K562 (cell line): ENCODE results near the gene ATP5MG. TPM values are rescaled to one million over a fixed set of nuclear protein-coding genes. Genes with fewer than 3 reads are reported as not detected.

Source experiments
- BACH1 ChIP-seq: fragments of 200-800 bp; sonication (Bioruptor generic); IDR thresholded peaks from 2 replicates; pipeline ENCODE4 v1.6.1; 2016; ENCODE audit warnings: missing genetic modification characterization, missing compliant biosample characterization
- CREB3 ChIP-seq: fragments of 450-650 bp; conservative IDR thresholded peaks from 2 replicates; pipeline ENCODE4 v1.6.1; 2016; ENCODE audit warnings: missing genetic modification characterization, low read depth, mild to moderate bottlenecking, missing compliant biosample characterization, moderate library complexity
- EGR1 ChIP-seq: fragments of 450-650 bp; conservative IDR thresholded peaks from 2 replicates; pipeline ENCODE4 v1.6.1; 2017; ENCODE audit warnings: mild to moderate bottlenecking
- KAT8 ChIP-seq: fragments of 450-650 bp; IDR thresholded peaks from 2 replicates; pipeline ENCODE4 v1.6.1; 2016; ENCODE audit warnings: low read depth, mild to moderate bottlenecking
- MAZ ChIP-seq, 2 experiments: fragments of 450-650 bp in 1 of 2; sonication (generic) in 1 of 2; formaldehyde crosslinking; IDR thresholded peaks in 1 of 2; conservative IDR thresholded peaks in 1 of 2; 2 replicates each; pipeline versions ENCODE4 v1.4.0 to v1.5.0; 2020; ENCODE audit warnings: mild to moderate bottlenecking in 1 of 2, missing genetic modification reagents in 1 of 2
- MEIS2 ChIP-seq: fragments of 450-650 bp; IDR thresholded peaks from 2 replicates; pipeline ENCODE4 v1.6.1; 2014; ENCODE audit warnings: mild to moderate bottlenecking; ENCODE audit not compliant: partially characterized antibody
- NBN ChIP-seq: fragments of 450-650 bp; IDR thresholded peaks from 2 replicates; pipeline ENCODE4 v1.6.1; 2016; ENCODE audit warnings: low read depth, mild to moderate bottlenecking
- NR2F6 ChIP-seq: fragments of 450-650 bp; formaldehyde crosslinking; IDR thresholded peaks from 2 replicates; pipeline ENCODE4 v1.4.0; 2020; ENCODE audit warnings: mild to moderate bottlenecking
- RERE ChIP-seq: sonication (generic); formaldehyde crosslinking; IDR thresholded peaks from 2 replicates; pipeline ENCODE4 v1.8.0; 2023; ENCODE audit warnings: missing genetic modification reagents, mild to moderate bottlenecking, borderline replicate concordance
- SREBF2 ChIP-seq: sonication (generic); formaldehyde crosslinking; IDR thresholded peaks from 2 replicates; pipeline ENCODE4 v1.4.0; 2020; ENCODE audit warnings: mild to moderate bottlenecking, missing genetic modification reagents
- TAF7 ChIP-seq: fragments of 450-650 bp; IDR thresholded peaks from 2 replicates; pipeline ENCODE4 v1.6.1; 2016; ENCODE audit warnings: missing genetic modification characterization, missing compliant biosample characterization
- ZBTB17 ChIP-seq: fragments of 450-650 bp; formaldehyde crosslinking; IDR thresholded peaks from 2 replicates; pipeline ENCODE4 v1.4.0; 2020; ENCODE audit warnings: mild to moderate bottlenecking
- ZKSCAN3 ChIP-seq: fragments of 250-450 bp; sonication (Bioruptor Pico); IDR thresholded peaks from 2 replicates; pipeline ENCODE4 v1.4.0; 2020
- ZNF133 ChIP-seq: fragments of 250-450 bp; sonication (Bioruptor Pico); IDR thresholded peaks from 2 replicates; pipeline ENCODE4 v1.4.0; 2020; ENCODE audit warnings: mild to moderate bottlenecking
- ZNF143 ChIP-seq: sonication (generic); formaldehyde crosslinking; IDR thresholded peaks from 2 replicates; pipeline ENCODE4 v1.9.0; 2022; ENCODE audit warnings: mild to moderate bottlenecking, missing genetic modification reagents
- ZNF696 ChIP-seq: fragments of 250-450 bp; sonication (Bioruptor Pico); conservative IDR thresholded peaks from 2 replicates; pipeline ENCODE4 v1.4.0; 2020; ENCODE audit warnings: mild to moderate bottlenecking, moderate library complexity
- ZNF785 ChIP-seq: fragments of 250-450 bp; sonication (Bioruptor Pico); IDR thresholded peaks from 2 replicates; pipeline ENCODE4 v1.4.0; 2020; ENCODE audit warnings: mild to moderate bottlenecking
- polyA plus RNA-seq, 8 experiments: library from polyadenylated mRNA; depleted of rRNA in 4 of 8; stranded (reverse) in 5 of 8; unstranded in 3 of 8; fragments of >200 nt; fragmentation: Nextera tagmentation in 2 of 8; fragmentation: Illumina TruSeq in 1 of 8; extraction: Ambion mirVana in 2 of 8; extraction: Trizol in 1 of 8; gene quantifications; 2 replicates each; pipeline versions ENCODE4 v1.2.1 to v1.2.3, GENCODE V29; 2011 to 2014; ENCODE audit warnings: inconsistent platforms in 1 of 8, missing spikeins in 1 of 8
- total RNA-seq, 7 experiments: library from RNA; depleted of rRNA in 6 of 7; stranded (reverse); fragments of >200 nt in 6 of 7; fragmentation: Illumina TruSeq in 2 of 7; extraction: Trizol in 2 of 7; gene quantifications; 2 replicates each; pipeline versions ENCODE4 v1.2.1 to v1.2.3, GENCODE V29; 2011 to 2021; ENCODE audit warnings: low replicate concordance in 1 of 7
- TF ChIP-seq, protein P1 (sequence below): fragments of 450-650 bp; IDR thresholded peaks from 2 replicates; pipeline ENCODE4 v1.7.1; 2018; ENCODE audit warnings: mild to moderate bottlenecking, low read depth; ENCODE audit not compliant: partially characterized antibody
- TF ChIP-seq, protein P2 (sequence below): sonication (generic); formaldehyde crosslinking; IDR thresholded peaks from 2 replicates; pipeline ENCODE4 v1.8.0; 2023; ENCODE audit warnings: mild to moderate bottlenecking, missing genetic modification reagents

Gene ATP5MG
- total and polyA plus RNA-seq, 9 of the 15 experiments (the other 6 are each of a cell fraction or from before 2014, with no cell fraction given) = 301 to 2,138 (median 434) TPM

GRCh38 chr11:118415739-118416068 is 14.3 kb downstream of the ATP5MG start (continued):
- TF ChIP-seq ZNF143 (CRISPR knock-in tag) (no peak), EGR1 (no peak), SREBF2 (no peak), MAZ (CRISPR knock-in tag; conservative IDR thresholded peaks at IDR 0.05 in 1 of 2, IDR thresholded peaks at IDR 0.05 in 1 of 2) (0 out of 4 replicates have a peak, but pooled peaks of 1 of the 2 experiments have one; percentile 12), BACH1 (tag) (peak; percentile 96), ZNF785 (no peak), NR2F6 (no peak), ZNF696 (CRISPR knock-in tag) (no peak), MEIS2 (peak; percentile 42), NBN (peak; percentile 86; the same call in 1 of the 2 replicates), ZKSCAN3 (CRISPR knock-in tag) (no peak), TAF7 (tag) (no peak), RERE (no peak), ZNF133 (no peak), CREB3 (no peak), KAT8 (no peak), ZBTB17 (CRISPR knock-in tag) (peak; percentile 82)
- TF ChIP-seq, protein P1, sequence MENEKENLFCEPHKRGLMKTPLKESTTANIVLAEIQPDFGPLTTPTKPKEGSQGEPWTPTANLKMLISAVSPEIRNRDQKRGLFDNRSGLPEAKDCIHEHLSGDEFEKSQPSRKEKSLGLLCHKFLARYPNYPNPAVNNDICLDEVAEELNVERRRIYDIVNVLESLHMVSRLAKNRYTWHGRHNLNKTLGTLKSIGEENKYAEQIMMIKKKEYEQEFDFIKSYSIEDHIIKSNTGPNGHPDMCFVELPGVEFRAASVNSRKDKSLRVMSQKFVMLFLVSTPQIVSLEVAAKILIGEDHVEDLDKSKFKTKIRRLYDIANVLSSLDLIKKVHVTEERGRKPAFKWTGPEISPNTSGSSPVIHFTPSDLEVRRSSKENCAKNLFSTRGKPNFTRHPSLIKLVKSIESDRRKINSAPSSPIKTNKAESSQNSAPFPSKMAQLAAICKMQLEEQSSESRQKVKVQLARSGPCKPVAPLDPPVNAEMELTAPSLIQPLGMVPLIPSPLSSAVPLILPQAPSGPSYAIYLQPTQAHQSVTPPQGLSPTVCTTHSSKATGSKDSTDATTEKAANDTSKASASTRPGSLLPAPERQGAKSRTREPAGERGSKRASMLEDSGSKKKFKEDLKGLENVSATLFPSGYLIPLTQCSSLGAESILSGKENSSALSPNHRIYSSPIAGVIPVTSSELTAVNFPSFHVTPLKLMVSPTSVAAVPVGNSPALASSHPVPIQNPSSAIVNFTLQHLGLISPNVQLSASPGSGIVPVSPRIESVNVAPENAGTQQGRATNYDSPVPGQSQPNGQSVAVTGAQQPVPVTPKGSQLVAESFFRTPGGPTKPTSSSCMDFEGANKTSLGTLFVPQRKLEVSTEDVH = peak; percentile 75
- TF ChIP-seq, protein P2, sequence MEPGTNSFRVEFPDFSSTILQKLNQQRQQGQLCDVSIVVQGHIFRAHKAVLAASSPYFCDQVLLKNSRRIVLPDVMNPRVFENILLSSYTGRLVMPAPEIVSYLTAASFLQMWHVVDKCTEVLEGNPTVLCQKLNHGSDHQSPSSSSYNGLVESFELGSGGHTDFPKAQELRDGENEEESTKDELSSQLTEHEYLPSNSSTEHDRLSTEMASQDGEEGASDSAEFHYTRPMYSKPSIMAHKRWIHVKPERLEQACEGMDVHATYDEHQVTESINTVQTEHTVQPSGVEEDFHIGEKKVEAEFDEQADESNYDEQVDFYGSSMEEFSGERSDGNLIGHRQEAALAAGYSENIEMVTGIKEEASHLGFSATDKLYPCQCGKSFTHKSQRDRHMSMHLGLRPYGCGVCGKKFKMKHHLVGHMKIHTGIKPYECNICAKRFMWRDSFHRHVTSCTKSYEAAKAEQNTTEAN (CRISPR knock-in tag) = no peak
